Activated CD8-positive, alpha-beta T cell treated with anti-CD3 and anti-CD28 coated beads for 36 hours (primary cell): ENCODE measurements around the gene ERC2. TPM values are rescaled to one million over a fixed set of nuclear protein-coding genes. Genes with fewer than 3 reads are reported as not detected.
"Not testable (repeated sequence)": the region's sequence is repeated elsewhere in the genome, so short reads cannot be mapped to it uniquely, and the experiment has no call there.

Experiments
- ATAC-seq: fragments of 200-7000 bp; cut with Tn5 transposase; one replicate; pipeline ENCODE4 v1.10.0; 2021; ENCODE audit warnings: mild to moderate bottlenecking, moderate library complexity
- CTCF ChIA-PET: fragments of 350-600 bp; sonication (Branson Sonifier 250); formaldehyde crosslinking; loops from one replicate; lab custom pipeline; 2021; ENCODE audit warnings: antibody characterized with exemption; lab: Charles Lee
- POLR2A ChIA-PET: fragments of 350-600 bp; sonication (Branson Sonifier 250); formaldehyde crosslinking; loops from one replicate; lab custom pipeline; 2021; ENCODE audit warnings: antibody characterized with exemption; lab: Charles Lee
- DNase-seq: peaks from one replicate; pipeline ENCODE4 v3.0.0-alpha.2; 2020
- H3K27ac Mint-ChIP-seq: one replicate; pipeline ENCODE4 v1.8.0; 2021; ENCODE audit warnings: mild to moderate bottlenecking, mixed read lengths
- H3K27me3 Mint-ChIP-seq: one replicate; pipeline ENCODE4 v1.8.0; 2021; ENCODE audit warnings: mixed read lengths
- H3K36me3 Mint-ChIP-seq: one replicate; pipeline ENCODE4 v1.8.0; 2021; ENCODE audit warnings: low read depth, mixed read lengths
- H3K4me1 Mint-ChIP-seq: one replicate; pipeline ENCODE4 v1.8.0; 2021; ENCODE audit warnings: low read depth, mixed read lengths
- H3K4me3 Mint-ChIP-seq: one replicate; pipeline ENCODE4 v1.8.0; 2021; ENCODE audit warnings: mild to moderate bottlenecking, moderate library complexity, mixed read lengths
- H3K9me3 Mint-ChIP-seq: one replicate; pipeline ENCODE4 v1.8.0; 2021; ENCODE audit warnings: mixed read lengths
- intact Hi-C: fragments of 100-400 bp; cut with micrococcal nuclease; formaldehyde crosslinking; loops from one replicate; pipeline ENCODE4 v1.10.0; 2022
- total RNA-seq, 2 experiments: library from RNA; stranded (reverse); gene quantifications; one replicate each; pipeline ENCODE4 v1.2.3, GENCODE V29; 2021
- TF ChIP-seq, protein P1 (sequence below): fragments of 200-600 bp; IDR thresholded peaks from one replicate; pipeline ENCODE4 v1.8.0; 2022; ENCODE audit warnings: antibody characterized with exemption, mild to moderate bottlenecking

Gene ERC2
- total RNA-seq, 2 experiments from 2014 or later: 0.18 to 0.52 TPM

DNA sequence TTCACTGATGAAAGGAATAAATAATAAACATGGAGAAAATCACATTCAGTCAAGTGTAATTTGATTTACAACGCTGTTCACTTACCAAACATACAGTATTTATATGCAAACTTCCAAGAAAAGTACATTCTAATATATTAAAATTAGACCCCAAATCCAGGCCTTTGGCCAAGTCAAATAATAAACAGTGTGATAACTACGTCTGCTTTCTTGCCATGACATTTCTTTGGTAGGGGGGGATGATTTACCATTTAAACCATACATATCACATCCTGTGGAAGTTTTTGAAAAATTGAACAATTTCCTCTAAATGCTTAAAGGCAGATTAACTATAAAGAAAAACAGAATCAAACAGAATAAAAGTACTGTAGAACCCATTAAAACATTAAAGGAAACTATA, 613.0 kb downstream of the ERC2 start:
- Mint-ChIP-seq H3K36me3 (no peaks in the 10 kb centered on the region), H3K27me3 (no peaks in the 10 kb centered on the region), H3K4me3 (no peak overlapping the region), H3K4me1 (no peaks in the 10 kb centered on the region), H3K9me3 (no peaks in the 10 kb centered on the region), H3K27ac (no peak overlapping the region)
- no peak for DNase-seq
- no peak for ATAC-seq
- intact Hi-C loops: no loop called here
- CTCF ChIA-PET: no interaction called here
- POLR2A ChIA-PET: no interaction called here
- TF ChIP-seq, protein P1, sequence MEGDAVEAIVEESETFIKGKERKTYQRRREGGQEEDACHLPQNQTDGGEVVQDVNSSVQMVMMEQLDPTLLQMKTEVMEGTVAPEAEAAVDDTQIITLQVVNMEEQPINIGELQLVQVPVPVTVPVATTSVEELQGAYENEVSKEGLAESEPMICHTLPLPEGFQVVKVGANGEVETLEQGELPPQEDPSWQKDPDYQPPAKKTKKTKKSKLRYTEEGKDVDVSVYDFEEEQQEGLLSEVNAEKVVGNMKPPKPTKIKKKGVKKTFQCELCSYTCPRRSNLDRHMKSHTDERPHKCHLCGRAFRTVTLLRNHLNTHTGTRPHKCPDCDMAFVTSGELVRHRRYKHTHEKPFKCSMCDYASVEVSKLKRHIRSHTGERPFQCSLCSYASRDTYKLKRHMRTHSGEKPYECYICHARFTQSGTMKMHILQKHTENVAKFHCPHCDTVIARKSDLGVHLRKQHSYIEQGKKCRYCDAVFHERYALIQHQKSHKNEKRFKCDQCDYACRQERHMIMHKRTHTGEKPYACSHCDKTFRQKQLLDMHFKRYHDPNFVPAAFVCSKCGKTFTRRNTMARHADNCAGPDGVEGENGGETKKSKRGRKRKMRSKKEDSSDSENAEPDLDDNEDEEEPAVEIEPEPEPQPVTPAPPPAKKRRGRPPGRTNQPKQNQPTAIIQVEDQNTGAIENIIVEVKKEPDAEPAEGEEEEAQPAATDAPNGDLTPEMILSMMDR: no peak

DNA sequence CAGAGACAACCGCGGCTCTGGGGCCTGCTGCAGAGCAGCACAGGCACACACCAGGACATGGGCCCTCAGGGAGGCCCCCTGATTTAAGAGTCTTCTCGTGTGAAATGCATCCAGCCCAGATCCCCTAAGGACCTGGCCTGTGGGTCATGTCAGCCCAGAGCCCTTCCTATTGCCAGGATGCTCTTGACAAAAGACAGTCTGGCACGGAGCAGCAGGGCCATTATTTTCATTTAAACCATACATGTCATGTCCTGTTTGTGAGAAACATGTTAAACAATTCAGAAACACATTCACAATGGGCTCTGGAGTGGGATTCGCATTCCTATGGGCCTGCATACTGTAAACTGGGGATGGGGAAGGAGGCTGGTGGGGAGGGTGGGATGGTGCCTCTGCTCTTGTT, 613.8 kb downstream of the ERC2 start:
- ATAC-seq: no peak
- intact Hi-C loops: no loop called here
- no peaks in the 10 kb centered on the region for H3K27me3 Mint-ChIP-seq

DNA sequence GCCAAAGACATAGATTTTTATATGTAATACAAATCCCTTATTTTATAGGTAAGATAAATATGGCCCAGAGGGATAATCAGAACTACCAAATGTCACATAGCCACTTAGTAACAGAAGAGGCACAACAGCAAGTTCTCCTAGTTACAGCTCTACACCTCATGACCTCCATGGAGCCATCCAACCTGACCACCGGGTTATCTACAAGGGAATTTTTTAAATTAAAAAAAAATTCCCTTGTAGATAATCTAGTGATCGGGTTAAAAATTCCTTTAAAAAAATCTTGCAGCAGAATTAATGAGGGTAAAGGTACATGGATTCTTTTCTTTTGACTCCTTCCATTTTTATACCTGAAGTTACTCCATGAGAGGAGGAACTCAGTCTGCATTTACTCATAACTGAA, 615.9 kb downstream of the ERC2 start:
- no peak for DNase-seq
- no peaks in the 10 kb centered on the region for H3K4me1 Mint-ChIP-seq
- no peaks in the 10 kb centered on the region for H3K27me3 Mint-ChIP-seq
- no peak overlapping the region for H3K4me3 Mint-ChIP-seq
- no peak overlapping the region for H3K27ac Mint-ChIP-seq
- TF ChIP-seq, protein P1: no peak
- CTCF ChIA-PET: no interaction called here
- H3K36me3 Mint-ChIP-seq: no peaks in the 10 kb centered on the region
- POLR2A ChIA-PET: no interaction called here
- intact Hi-C loops: no loop called here
- H3K9me3 Mint-ChIP-seq: no peaks in the 10 kb centered on the region
- ATAC-seq: no peak

More for the DNA sequence above, 613.8 kb downstream of the ERC2 start:
- Mint-ChIP-seq H3K36me3 (no peaks in the 10 kb centered on the region), H3K27ac (no peak overlapping the region), H3K4me3 (no peak overlapping the region), H3K4me1 (no peaks in the 10 kb centered on the region), H3K9me3 (no peaks in the 10 kb centered on the region)
- DNase-seq: no peak
- TF ChIP-seq, protein P1: no peak
- CTCF ChIA-PET: no interaction called here
- POLR2A ChIA-PET: interaction anchor here (0.7 kb wide), 1 partner anchor 480 kb away, joined by 3 read pairs; no protein-coding TSS in a partner anchor

DNA sequence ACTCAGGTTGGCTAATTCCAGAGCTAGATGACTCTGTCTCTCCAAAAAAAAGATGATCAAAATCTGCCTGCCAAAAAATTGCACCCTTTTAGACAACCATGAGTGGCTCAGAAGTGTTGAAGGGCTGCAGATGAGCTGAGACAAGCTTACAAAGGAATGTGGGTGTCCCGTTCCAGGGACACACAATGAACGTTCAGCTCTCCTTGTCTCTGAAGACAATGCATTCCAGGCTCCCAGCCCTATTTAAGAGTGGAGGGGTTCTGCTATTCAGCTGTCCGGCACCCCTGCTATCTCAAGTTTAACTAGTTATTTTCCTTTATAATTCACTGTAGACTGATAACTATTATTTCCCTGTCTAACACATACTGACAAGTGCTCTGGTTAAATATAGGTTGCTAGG, 626.1 kb downstream of the ERC2 start:
- no peak for ATAC-seq

DNA sequence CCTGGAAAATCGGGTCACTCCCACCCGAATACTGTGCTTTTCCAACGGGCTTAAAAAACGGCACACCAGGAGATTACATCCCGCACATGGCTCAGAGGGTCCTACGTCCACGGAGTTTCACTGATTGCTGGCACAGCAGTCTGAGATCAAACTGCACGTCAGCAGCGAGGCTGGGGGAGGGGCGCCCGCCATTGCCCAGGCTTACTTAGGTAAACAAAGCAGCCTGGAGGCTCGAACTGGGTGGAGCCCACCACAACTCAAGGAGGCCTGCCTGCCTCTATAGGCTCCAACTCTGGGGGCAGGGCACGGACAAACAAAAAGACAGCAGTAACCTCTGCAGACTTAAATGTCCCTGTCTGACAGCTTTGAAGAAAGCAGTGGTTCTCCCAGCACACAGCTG, 636.4 kb downstream of the ERC2 start:
- H3K36me3 Mint-ChIP-seq, H3K4me3 Mint-ChIP-seq, H3K4me1 Mint-ChIP-seq: not testable (repeated sequence)

More for the DNA sequence above, 626.1 kb downstream of the ERC2 start:
- Mint-ChIP-seq H3K27me3 (no peaks in the 10 kb centered on the region), H3K9me3 (peaks cover 10% of the 10 kb centered on the region), H3K27ac (no peak overlapping the region), H3K4me1 (no peaks in the 10 kb centered on the region), H3K4me3 (no peak overlapping the region), H3K36me3 (no peaks in the 10 kb centered on the region)
- POLR2A ChIA-PET: no interaction called here
- intact Hi-C loops: no loop called here
- TF ChIP-seq, protein P1: no peak
- DNase-seq: no peak
- CTCF ChIA-PET: no interaction called here

DNA sequence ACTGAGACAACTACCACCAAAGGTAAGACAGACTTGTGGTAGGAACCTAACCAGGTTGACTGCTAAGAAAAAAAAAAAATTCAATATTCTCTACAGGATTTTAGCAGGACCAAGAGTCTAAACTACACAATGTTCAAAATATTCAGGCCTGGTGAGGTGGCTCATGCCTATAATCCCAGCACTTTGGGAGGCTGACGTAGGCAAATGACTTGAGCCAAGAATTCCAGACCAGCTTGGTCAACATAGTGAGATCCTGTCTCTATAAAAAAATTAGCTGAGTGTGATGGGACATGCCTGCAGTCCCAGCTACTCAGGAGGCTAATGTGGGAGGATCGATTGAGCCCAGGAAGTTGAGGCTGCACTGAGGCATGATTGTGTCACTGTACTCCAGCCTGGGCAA, 639.6 kb downstream of the ERC2 start:
- ATAC-seq (no peak), DNase-seq (no peak)
- TF ChIP-seq, protein P1: no peak
- Mint-ChIP-seq H3K4me3 (no peak overlapping the region), H3K4me1 (no peaks in the 10 kb centered on the region), H3K36me3 (no peaks in the 10 kb centered on the region), H3K27ac (no peak overlapping the region), H3K9me3 (no peaks in the 10 kb centered on the region), H3K27me3 (no peaks in the 10 kb centered on the region)
- intact Hi-C loops: no loop called here
- POLR2A ChIA-PET: no interaction called here
- CTCF ChIA-PET: no interaction called here

More for the DNA sequence above, 636.4 kb downstream of the ERC2 start:
- H3K27ac Mint-ChIP-seq, H3K27me3 Mint-ChIP-seq, DNase-seq, intact Hi-C loops, CTCF ChIA-PET, POLR2A ChIA-PET, H3K9me3 Mint-ChIP-seq, ATAC-seq: not testable (repeated sequence)
